Stimulated activated CD8-positive, alpha-beta memory T cell treated with anti-CD3 and anti-CD28 coated beads, Interleukin-15, amount 100 ng/mL, for 24 hours (primary cell): ENCODE measurements around the gene NXPE4.
"Not testable (repeated sequence)": the region's sequence is repeated elsewhere in the genome, so short reads cannot be mapped to it uniquely, and the experiment has no call there.

Experiments used
- DNase-seq: peaks from one replicate; pipeline ENCODE4 v3.0.0-alpha.2; 2020; ENCODE audit warnings: low read depth

Gene NXPE4

DNA sequence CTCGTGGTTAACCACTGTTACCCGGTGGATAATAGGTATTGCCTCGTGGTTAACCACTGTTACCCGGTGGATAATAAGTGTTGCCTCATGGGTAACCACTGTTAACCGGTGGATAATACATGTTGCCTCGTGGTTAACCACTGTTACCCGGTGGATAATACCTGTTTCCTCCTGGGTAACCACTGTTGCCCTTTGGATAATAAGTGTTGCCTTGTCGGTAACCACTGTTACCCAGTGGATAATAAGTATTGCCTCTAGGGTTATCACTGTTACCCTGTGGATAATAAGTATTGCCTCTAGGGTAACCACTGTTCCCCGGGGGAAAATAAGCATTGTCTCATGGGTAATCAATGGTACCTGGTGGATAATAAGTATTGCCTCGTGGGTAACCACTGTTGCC, 15.0 kb upstream of the NXPE4 start:
- no peak for DNase-seq

DNA sequence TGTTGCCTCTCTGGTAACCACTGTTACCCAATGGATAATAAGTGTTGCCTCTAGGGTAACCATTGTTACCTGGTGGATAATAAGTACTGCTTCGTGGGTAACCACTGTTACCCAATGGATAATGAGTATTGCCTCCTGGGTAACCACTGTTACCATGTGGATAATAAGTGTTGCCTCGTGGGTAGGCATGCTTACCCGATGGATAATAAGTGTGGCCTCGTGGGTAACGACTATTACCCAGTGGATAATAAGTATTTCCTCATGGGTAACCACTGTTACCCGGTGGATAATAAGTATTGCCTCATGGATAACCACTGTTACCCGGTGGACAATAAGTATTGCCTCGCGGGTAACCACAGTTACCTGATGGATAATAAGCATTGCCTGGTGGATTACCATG, 13.8 kb upstream of the NXPE4 start:
- no peak for DNase-seq

DNA sequence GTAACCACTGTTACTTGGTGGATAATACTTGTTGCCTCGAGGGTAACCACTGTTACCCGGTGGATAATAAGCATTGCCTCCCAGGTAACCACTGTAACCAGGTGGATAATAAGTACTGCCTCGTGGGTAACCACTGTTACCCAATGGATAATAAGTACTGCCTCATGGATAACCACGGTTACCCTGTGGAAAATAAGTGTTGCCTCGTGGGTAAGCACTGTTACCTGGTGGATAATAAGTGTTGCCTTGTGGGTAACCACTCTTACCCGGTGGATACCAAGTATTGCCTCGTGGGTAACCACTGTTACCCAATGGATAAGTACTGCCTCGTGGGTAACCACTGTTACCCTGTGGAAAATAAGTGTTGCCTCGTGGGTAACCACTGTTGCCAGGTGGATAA, 13.0 kb upstream of the NXPE4 start:
- not testable (repeated sequence) for DNase-seq

- DNase-seq: no peak
Measured at GRCh38 chr11:114607753-114608459, 12.3 kb upstream of the NXPE4 start.

DNA sequence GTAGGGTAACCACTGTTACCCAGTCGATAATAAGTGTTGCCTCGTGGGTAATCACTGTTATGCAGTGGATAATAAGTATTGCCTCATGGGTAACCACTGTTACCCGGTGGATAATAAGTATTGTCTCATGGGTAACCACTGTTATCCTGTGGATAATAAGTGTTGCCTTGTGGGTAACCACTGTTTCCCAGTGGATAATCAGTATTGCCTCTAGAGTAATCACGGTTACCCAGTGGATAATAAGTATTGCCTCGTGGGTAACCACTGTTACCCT, 11.2 kb upstream of the NXPE4 start:
- DNase-seq: not testable (repeated sequence)

DNA sequence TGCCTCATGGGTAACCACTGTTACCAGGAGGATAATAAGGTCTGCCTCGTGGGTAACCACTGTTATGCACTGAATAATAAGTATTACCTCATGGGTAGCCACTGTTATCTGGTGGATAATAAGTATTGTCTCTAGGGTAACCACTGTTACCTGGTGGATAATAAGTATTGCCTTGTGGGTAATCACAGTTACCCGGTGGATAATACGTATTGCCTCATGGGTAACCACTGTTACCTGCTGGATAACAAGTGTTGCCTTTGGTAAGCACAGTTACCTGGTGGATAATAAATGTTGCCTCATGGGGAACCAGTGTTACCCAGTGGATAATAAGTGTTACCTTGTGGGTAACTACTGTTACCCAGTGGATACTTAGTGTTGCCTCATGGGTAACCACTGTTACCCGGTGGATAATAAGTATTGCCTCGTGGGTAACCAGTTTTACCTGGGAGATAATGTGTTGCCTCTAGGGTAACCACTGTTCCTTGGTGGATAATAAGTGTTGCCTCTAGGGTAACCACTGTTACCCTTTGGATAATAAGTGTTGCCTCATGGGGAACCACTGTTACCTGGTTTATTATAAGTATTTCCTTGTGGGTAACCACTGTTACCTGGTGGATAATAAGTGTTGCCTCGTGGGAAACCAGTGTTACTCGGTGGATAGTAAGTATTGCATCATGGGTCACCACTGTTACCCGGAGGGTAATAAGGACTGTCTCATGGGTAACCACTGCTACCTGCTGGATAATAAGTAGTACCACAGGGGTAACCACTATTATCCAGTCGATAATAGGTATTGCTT, 10.6 kb upstream of the NXPE4 start:
- DNase-seq: no peak

DNA sequence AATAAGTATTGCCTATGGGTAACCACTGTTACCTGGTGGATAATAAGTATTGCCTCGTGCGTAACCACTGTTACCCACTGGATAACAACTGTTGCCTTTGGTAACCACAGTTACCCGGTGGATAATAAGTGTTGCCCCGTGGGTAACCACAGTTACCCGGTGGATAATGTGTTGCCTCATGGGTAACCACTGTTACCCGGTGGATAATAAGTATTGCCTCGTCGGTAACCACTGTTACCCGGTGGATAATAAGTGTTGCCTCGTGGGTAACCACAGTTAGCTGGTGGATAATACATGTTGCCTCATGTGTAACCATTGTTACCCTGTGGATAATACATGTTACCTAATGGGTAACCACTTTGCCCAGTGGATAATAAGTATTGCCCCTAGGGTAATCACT, 9.8 kb upstream of the NXPE4 start:
- DNase-seq: no peak

- no peak for DNase-seq
Measured at GRCh38 chr11:114604886-114605285, 9.3 kb upstream of the NXPE4 start.

DNA sequence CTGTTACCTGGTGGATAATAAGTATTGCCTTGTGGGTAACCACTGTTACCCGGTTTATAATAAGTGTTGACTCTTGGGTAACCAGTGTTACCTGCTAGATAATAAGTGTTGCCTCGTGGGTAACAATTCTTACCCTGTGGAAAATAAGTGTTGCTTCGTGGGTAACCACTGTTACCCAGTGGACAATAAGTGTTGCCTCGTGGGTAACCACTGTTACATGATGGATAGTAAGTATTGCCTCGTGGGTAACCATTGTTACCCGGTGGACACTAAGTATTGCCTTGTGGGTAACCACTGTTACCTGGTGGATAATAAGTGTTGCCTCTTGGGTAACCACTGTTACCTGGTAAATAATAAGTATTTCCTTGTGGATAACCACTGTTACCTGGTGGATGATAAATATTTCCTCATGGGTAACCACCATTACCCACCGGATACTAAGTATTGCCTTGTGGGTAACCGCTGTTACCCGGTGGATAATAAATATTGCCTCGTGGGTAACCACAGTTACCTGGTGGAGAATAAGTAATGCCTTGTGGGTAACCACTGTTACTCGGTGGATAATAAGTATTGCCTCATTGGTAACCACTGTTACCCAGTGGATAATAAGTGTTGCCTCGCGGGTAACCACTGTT, 8.7 kb upstream of the NXPE4 start:
- DNase-seq: no peak

DNA sequence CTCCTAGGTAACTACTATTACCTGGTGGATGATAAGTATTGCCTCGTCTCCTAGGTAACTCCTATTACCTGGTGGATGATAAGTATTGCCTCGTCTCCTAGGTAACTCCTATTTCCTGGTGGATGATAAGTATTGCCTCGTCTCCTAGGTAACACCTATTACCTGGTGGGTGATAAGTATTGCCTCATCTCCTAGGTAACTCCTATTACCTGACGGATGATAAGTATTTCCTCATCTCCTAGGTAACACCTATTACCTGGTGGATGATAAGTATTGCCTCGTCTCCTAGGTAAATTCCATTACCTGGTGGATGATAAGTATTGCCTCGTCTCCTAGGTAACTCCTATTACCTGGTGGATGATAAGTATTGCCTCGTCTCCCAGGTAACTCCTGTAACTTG, 7.6 kb upstream of the NXPE4 start:
- not testable (repeated sequence) for DNase-seq

DNA sequence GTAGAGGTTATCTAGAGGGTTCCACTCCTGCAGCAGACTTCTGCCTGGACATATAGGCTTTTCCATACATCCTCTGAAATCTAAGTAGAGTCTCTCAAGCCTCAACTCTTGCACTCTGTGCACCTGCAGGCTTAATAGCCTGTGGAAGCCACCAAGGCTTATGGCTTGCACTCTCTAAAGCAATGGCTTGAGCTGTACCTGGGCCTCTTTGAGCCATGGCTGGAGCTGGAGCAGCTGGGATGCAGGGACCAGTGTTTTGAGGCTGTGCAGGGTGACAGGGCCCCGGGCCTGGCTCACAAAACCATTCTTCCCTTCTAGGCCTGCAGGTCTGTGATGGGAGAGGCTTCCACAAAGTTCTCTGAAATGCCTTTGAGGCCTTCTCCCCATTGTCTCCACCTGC, 2.9 kb upstream of the NXPE4 start:
- DNase-seq: no peak

- DNase-seq: no peak
Measured at GRCh38 chr11:114596175-114596919, 761 bp upstream of the NXPE4 start.

DNA sequence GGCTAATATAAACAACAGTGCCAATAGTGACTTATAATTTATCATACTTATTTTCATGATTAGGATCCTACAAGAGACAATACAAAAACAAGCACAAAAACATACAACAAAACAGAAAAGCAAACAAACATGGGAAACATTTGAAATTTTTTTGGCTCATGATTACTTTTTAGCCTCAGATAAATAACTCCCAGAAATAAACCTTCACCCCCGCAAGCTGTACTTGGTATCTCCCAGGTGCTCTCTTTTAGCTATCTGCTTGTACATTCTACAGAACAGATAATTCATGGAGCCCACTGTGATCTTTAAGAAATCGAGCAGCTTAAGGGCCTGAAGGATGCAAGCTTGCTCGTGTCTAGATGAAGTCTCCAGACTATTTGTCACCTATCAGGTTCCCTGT, 883 bp downstream of the NXPE4 start:
- DNase-seq: no peak

GRCh38 chr11:114587398-114587953, 8.1 kb downstream of the NXPE4 start:
- no peak for DNase-seq

DNA sequence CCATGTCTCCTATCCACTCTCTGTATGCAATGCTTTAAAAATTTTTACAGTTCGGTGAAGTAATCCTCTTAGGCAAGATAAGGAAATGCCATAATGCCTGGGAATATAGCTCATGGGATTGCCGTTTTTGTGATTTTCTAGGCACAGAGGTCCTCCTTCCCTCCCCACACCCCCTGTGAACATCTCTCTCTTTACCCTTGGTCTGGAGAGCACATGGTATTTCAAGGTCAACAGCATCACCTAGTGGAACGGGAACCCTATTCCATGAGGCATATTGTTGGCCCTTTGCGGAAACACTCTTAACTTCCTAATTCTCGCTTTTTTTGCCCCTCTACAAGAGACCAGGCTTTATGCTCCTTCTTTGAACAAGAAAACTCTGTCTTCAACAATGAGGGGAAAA, 8.8 kb downstream of the NXPE4 start:
- DNase-seq: no peak

DNA sequence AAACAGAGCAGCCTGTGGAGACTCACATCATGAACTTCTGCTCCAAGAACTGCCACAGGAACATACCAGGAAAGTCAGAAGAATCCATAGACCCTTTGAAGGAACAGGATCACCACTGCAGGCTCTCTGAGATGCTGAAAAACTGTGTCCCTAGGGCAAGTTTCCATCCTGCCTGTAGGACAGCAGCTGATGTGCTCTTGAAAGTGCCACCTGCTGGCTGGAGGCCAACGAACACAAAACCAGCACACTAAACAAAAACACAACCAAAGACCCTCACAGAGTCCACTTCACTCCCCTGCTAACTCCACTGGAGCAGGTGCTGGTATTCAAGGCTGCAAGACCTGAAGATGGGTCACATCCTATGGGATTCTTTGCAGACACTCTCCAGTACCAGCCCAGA, 23.9 kb downstream of the NXPE4 start:
- DNase-seq: no peak

- DNase-seq: no peak
Measured at GRCh38 chr11:114569801-114570200, 25.8 kb downstream of the NXPE4 start.

DNA sequence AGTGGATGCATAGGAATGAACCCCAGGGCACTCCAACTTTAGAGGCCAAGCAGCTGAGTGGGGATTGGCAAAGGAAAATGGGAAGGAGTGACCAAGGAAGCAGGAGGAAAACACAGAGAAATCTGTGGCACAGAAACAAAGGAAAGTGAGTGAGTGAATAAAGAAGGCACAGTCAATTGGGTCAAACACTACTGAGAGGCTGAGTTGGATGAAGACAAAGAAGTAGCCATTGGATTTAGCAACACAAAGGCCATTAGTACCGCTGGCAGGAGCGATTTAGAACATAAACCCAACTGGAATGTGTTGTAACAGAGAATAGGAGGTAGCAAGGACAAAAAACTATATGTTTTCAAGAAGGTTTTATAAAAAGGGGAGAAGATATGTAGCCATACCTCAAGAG, 29.3 kb downstream of the NXPE4 start:
- no peak for DNase-seq

DNA sequence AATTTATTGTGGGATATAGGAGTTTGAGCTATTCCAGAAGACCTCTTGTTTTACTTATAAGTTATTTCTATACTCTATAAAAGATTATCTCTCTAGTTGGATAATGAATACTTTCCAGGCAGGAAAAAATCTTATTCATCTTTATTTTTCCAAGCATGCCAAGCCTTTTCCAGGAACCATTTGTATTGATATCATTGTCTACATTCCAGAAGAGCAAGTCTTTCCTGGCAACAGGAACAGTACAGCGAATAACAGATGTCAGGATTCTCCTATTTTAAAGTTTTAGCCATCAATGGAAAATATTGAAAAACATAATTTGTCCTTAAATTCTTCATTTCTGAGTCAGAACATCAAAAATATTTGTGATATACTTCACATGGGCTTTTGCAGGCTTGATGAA, 30.8 kb downstream of the NXPE4 start:
- DNase-seq: no peak

- DNase-seq: no peak
Measured at GRCh38 chr11:114563077-114563476, 32.5 kb downstream of the NXPE4 start.

DNA sequence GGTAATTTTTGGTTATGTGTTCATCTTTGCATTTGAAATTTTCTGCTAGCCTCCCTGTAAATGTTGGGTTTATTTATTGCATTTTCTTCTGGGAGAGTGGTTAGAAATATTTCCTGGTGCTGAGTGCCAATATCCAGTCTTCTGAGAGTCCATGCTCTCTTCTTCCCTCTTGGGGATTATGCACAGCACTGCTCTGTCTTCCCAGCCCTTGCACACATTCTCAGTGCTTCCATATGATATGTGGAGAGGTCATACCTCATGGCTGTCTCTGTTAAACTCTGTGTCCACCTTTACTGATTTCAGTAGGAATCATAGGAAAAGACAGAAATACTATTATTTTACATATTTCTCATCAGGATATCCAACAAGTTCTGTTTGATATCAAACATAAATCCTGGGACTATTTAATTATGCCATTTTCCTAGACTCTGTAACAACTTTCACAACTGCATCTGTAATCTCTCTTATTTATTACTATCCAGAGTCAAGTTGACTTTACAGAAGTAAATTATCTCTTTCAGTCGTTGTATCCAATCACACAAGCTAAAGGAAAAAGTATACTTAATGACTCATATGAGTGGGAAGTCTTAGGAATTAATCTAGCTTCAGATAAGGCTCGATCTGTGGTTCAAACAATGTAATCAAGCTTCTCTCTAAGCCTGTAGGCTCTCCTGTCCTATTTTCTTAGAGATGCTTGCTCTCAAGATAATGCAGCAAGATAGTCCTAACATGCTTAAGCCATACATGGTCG, 33.2 kb downstream of the NXPE4 start:
- no peak for DNase-seq
